GM18508 (cell line): ENCODE results near the gene SERPINB13.
"Not testable (repeated sequence)": the region's sequence is repeated elsewhere in the genome, so short reads cannot be mapped to it uniquely, and the experiment has no call there.

Experiments
- ATAC-seq: cut with Tn5 transposase; IDR thresholded peaks from one replicate; pipeline ENCODE4 v1.9.1; 2021; ENCODE audit warnings: moderate number of reproducible peaks; ENCODE audit not compliant: insufficient read depth, unreplicated experiment

Gene SERPINB13

DNA sequence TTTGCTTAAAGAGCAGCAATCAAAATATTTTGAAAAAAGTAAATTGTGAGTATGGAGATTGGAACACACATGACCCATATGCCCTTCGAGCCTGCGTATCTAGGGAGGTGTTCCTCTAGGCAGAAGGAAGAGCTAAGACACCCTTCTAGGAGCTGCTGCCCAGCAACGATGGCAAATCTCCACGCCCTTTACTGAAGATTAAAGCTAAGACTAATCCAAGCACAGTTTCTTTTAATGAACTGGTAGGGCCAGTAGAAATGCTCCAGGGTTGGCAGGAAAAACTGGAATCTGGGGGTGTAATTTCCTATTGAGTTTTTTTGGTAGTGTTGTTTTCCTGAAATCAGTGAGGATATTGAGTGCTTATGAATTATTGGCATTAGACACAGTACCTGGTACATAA is 712 bp upstream of the SERPINB13 start:
- ATAC-seq: no peak

DNA sequence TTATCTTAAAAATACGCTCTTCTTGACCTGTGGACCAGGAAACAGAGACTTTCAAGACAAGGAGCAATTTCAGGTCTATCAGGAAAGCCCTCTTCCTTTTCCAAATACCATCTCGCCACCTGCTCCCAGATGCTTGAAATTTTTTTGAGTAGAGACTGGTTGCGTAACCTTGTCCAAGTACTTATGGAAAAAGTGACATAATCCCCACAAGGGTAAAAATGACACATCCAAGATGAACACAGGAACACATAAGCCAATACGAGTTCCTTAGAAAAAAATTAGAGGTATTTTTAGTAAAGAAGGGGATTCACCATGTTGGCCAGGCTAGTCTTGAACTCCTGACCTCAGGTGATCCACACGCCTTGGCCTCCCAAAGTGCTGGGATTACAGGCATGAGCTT is 1.8 kb downstream of the SERPINB13 start:
- ATAC-seq: no peak

DNA sequence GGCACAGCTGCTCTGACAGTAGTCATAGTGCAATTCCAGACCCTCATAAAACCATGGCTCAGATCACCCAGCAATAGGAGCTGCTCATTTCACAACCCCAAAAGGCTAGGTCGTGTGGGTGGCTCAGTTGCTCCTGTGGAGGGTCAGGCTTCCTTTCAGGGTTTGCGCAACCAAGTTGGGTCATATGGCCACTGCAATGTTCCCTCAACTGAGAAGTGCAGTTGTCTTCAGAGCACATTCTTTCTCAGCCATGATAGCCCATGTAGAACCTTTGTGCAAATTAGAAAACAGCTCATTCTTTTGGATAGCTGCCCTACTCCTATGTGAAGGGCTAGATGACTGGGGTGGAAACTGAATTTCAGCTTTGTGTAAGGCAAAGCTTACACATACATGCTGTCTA is 3.2 kb downstream of the SERPINB13 start:
- no peak for ATAC-seq

DNA sequence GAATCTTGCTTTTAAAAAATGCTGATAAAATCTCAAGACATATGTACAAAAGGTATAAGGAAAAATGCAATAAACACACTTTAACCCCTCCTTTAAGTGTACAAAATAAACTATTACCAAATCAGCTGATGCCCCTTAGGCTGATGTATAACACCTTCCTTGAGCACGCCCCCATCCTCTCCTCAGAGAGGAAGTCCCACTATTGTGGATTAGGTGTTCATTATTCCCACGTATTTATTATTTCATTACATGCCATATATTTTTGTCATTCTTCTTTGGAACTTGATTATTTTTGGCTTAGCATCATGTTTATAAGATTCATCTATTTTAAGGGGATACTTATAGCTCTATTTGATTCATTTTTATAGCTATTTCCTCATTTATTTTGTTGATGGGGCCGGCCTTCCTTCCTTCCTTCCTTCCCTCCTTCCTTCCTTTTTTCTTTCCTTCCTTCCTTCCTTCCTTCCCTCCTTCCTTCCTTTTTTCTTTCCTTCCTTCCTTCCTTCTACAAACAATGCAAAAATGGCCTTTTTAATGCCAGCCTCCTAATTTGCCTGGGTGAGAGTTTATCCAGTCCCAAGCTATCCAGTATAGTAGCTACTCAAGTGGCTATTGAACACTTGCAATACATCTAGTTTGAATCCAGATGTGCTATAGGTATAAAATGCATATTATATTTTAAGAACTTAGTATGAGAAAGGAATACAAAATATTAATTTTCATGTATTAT is 4.0 kb downstream of the SERPINB13 start:
- no peak for ATAC-seq

DNA sequence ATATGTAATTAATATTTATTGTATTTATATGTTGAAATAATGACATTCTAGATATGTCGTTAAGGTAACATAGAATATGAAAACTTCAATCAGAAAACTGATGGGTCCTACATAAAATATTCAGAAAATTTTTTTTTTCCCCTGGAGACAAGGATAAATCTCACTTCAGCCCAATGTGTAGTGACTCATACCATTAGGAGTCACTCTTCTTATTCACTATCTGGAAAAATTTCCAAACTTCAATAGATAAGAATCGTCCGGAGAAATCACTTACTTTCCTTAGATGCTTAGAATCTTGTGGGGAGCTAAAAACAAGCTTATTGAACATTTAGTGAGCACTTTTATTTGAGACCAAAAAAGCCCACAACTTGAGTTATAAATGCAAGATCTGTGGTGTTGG is 4.6 kb downstream of the SERPINB13 start:
- no peak for ATAC-seq

DNA sequence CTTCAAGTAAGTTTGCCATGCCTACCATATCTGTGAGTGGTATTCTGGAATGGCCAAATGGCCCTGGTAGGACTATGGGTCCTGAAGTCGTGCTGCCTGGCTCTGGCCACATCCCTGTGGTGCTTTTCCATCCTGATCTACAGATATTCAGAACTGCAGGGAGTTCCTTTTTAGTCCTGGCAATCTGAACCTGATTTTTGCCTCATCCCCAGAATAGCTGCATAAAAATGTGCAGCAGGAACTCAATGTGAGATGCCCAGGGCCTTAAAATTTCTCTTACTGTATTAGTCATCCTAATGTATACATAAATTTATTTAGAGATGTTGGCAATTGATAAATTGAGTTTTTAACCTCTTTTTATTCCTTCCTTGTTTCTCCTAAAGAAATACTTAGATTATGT is 5.3 kb downstream of the SERPINB13 start:
- no peak for ATAC-seq

DNA sequence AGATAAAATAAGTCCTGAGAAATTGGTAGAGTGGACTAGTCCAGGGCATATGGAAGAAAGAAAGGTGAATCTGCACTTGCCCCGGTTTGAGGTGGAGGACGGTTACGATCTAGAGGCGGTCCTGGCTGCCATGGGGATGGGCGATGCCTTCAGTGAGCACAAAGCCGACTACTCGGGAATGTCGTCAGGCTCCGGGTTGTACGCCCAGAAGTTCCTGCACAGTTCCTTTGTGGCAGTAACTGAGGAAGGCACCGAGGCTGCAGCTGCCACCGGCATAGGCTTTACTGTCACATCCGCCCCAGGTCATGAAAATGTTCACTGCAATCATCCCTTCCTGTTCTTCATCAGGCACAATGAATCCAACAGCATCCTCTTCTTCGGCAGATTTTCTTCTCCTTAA is 9.8 kb downstream of the SERPINB13 start:
- no peak for ATAC-seq

DNA sequence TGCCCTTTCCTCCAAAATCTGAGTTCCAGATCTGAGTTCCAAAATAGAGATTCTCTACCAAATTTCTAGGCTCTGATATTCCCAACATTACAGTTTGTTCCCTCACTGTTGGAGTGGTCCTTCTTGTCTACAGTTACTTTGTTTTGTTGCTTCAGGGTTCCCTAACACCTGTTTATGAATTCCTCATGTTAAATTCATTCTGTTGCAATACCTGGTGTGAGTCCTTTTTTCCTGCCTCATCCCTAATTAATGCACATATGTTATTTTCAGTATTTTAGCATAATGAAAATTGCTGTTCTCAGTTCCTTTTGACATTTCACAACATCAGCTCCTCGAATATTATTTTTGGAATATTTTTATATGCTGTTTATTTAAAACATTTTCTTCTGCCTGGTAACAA is 16.2 kb downstream of the SERPINB13 start:
- no peak for ATAC-seq

DNA sequence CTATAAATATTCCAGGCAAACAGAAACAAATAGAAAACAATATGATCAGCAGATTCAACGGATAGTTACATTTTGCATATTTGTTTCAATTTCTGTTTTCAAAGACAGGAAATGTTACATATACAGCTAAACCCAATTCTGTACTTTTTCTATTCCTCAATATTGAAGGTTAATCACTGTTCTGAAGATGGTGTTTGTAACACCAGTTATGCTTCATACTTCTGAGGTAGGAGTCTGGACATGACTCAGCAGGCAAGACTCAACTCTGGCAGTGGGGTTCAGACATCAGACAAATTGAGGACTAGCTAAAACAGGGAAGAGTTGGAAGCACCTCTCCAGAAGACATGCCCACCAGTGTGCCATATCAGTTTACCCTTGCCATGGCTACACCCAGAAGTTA is 16.6 kb downstream of the SERPINB13 start:
- ATAC-seq: peak; percentile 97

DNA sequence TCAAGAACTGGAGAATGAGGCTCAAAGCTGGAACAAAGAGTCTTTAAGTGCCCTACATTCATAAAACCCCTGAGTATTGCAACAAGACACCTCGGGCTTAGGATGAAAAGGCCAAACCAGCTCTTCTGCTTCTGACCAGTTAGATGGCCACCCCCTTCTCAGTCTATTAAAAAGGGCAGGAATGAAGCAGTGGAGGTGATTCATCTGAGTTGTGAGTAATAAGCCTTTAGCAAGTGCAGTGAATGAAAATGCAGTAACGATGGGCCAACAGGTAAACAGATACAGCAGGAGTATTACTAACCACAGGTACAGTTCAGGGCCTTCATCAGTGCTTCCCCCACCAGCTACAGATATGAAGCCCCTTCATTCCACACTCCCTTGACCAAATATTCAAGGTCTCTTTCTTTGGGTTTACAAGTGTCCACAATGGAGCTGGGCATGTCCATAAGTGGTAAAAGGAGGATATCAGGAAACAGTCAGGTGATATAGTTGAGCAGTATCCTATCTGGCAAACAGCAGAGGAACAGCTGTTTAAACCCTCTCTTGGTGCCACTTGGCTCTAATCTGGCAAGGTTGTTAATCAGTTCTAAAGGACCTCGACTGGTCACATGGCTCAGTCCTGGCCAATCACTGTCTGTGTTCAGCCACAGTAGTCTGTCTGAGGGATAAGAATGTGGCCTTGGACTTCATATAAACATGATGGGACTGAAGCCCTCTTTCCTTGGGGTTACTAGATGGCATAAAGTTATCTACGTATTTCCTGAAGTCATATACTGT is 17.8 kb downstream of the SERPINB13 start:
- no peak for ATAC-seq

DNA sequence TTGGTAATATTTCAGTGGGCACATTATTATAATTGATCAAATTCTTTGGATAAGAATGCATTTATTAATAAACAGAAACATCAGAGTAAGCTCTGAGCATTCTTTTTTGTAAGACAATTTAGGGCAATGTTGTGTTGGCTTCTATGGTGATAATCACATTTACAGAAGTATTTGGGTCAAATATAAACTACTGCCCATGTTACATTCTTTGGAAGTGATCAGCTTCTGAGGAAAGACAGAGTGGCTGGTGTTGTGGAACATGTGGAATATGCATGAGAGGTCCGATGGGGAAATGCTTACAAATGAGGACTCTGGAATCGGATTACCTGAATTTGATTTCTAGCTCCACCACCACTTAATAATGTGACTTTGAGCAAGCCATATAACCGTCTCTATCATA is 19.4 kb downstream of the SERPINB13 start:
- ATAC-seq: no peak

DNA sequence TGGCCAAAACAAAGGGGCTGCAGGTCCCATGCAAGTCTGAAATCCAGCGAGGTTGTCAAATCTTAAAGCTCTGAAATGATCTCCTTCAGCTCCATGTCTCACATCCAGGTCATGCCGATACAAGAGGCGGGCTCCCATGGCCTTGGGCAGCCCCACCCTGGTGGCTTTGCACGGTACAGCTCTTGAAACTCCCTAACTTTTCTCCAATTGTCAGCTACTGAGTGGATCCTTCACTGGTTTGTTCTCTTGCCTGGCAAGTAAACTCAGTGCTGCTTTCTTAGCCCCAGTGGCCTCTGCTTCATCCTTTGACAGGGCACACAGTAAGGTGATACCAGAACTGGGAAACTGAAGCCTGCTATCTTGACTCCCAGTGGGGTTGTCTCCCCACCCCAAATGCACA is 26.3 kb downstream of the SERPINB13 start:
- no peak for ATAC-seq

DNA sequence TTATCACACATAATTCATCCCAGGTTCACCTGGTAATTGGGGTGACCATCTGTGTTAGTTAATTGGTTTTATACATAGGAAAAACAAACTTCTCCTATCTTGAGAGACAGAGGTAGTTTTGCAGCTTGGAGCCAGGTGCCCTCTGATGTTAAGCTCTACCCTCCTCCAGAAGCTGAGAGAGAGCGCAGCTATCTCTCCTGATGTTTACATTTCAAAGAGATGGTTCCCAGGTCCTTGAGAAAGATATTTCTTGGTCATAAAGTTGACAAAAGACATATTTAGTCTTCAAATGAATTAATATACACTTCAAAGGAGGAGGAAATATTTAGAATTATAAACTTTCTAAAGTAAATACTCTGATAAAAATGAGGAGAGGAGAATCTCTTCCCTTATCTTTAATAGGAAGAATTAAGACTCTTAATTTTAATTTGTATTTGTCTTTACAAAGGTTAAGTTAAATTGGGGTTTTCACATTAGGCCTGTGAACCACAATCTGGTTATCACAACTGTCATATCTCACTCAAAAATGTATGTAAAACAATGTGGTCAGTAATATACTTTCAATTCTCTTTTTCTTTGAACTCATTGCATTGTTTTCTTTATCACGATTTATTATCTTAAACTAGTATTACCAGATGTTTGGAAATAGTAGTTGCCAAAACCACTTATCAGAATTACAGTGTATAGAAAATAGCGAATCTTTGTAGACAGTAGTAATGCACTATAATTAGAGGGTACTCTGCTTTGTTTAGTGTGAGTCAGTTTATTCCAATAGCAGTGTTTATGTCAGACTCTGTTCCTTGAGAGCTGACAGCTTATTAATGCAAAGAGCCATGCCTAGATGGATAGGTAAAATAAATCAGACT is 30.1 kb downstream of the SERPINB13 start:
- ATAC-seq: peak; percentile 71

DNA sequence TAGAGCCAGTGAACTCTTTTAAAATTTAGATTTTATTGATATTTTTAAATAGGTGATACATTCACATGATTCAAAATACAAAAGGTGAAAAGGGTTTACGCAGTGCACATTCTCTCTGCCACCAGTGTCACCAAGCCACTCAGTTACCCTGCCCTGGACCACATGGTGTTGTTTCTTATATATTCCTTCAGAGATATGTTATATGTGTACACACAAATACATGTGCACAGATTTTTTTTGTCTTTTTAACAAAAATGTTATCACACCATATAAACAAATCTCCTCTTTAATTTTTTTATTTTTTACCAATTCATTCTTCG is 30.7 kb downstream of the SERPINB13 start:
- ATAC-seq: no peak

DNA sequence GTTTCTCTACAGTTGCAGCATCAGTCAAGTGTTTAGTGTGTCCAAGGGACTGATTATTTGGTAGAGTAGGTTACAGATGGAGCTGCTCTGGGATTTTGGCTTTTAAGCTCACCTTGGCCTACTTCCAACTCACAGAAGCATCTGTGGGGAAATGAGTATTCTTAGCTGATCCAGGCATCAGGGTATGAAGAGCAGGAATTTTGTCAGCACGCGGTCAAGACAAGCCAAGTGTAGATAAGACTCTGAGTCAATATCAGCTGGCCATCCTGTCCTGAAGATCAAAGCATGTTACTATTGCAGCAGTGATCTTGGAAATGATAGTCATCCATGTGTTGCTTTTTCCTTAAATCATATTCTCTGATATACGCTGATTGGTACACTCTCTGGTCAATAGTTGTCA is 32.5 kb downstream of the SERPINB13 start:
- no peak for ATAC-seq

DNA sequence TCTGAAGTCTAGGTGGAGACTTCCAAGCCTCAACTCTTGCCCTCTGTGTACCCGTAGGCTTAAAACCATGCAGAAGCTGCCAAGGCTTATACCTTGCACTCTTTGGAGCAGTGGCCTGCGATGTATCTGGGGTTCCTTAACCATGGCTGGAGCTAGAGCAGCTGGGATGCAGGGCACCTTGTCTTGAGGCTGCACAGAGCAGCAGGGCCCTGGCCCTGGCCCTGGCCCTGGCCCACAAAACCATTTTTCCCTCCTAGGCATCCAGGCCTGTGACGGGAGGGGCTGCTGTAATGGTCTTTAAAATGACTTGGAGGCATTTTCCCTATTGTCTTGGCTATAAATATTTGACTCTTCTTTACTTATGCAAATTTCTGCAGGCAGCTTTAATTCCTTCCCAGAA is 37.7 kb downstream of the SERPINB13 start:
- no peak for ATAC-seq

DNA sequence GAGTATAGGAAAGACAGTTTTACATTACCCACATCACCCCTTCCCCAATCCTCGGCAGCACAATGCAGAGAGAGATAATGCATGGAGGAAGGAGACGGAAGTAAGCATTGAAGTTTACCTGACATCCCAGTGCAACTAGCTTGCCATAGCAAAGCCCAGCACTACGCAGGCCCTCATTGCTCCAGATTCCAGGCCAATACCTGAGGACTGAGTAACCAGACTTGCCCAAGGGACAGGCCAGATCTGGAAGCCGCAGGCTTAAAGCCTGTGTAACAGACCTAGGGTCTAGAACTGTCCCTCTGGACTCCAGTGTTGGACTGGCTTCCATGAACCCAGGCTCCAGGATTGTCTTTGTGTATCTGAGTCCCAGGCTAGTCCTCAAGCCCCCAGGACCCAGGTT is 39.3 kb downstream of the SERPINB13 start:
- ATAC-seq: no peak

DNA sequence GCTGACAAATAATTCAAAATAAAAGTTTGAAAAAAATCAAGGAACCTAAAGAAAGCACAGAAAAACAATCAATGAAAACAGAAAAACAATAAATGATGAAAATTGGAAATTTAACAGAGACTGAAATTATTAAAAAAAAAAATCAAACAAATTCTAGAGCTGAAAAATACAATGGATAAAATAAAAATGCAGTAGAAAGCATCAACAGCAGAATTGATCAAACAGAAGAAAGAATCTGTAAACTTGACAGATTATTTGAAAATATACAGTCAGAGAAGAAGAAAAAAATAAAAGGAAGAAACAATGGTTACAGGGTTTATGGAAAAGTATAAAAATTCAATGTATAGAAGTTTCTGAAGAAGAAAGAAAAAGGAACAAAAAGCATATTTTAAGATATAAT is 40.7 kb downstream of the SERPINB13 start:
- ATAC-seq: no peak

DNA sequence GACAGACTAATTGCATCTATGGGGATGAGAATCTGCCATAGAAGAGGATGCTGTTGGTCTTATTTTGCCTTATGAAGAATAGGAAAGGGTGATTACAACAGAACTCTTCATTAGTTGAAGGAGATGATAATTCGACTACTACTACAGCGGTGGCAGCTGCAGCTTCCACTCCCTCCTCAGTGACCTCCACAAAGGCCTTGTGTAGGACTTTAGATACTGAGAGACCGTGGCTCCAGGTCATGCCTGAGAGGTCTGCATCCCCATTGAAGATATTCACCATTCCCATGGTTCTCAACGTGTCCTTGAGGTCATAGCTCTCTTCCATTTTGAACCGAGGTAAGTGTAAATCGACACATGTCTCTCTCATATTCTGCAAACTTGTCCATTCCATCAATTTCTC is 50.6 kb downstream of the SERPINB13 start:
- no peak for ATAC-seq

DNA sequence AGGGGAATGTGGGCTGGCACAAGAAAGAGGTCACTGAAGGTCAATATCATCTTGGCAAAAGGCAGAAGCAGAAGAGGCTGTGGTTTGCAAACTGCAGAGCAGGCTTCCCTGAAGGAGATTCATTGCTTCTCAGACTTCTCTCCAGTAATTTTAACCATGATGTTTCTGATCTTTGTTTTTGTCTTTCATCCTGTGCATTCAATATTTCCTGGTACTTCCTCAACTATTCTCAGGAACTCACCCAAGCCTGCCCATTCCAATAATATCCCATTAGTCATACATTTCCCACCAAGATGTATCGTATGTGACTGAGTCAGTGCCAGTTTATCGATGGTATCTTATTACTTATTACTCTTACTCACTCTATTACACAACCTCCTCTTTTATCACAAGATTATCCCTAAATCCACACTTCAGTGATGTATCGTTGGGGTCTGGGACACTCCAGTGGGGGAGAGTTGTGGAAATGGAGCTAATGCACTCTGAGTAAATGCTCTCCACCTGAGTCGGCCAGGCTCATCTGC is 54.1 kb downstream of the SERPINB13 start:
- not testable (repeated sequence) for ATAC-seq
